T-helper 1 cell (primary cell): Measurements from ENCODE around the gene PRSS57.
"Not testable (repeated sequence)": the region's sequence is repeated elsewhere in the genome, so short reads cannot be mapped to it uniquely, and the experiment has no call there.

Experiments used
- DNase-seq, 5 donors: peaks; one replicate each; pipeline ENCODE4 v3.0.0-alpha.2; 2012 to 2020

PRSS57 gene

DNA sequence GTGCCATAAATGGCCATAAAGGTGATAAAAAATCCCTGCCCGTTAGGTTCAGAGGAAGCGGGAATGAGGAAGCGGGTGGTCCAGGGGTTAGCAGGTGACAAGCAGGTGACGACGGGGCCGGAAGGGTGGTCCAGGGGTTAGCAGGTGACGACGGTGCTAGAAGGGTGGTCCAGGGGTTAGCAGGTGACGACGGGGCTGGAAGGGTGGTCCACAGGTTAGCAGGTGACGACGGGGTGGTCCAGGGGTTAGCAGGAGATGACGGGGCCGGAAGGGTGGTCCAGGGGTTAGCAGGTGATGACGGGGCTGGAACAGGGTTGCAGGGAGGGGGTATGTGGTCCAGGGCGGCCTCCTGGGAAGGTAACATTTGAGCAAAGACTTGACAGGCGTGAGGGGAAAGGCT, 6.3 kb downstream of the PRSS57 start:
- DNase-seq = no peak

DNA sequence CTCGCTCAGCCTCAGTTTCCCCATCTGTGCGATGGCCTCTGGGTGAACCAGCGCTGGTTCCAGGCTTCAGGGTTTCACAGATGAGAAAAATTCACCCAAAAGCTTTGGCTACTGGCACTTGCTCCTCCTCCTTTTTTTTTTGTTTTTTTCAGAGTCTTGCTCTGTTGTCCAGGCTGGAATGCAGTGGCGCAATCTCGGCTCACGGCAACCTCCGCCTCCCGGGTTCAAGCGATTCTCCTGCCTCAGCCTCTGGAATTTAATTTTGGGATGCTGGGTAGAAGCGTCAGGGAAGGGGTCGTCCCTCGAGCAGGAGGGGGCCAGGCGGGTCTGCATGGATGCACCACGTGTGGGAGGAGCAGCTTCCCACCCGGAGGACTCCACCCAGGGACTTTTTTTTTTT, 7.0 kb downstream of the PRSS57 start:
- DNase-seq = no peak

DNA sequence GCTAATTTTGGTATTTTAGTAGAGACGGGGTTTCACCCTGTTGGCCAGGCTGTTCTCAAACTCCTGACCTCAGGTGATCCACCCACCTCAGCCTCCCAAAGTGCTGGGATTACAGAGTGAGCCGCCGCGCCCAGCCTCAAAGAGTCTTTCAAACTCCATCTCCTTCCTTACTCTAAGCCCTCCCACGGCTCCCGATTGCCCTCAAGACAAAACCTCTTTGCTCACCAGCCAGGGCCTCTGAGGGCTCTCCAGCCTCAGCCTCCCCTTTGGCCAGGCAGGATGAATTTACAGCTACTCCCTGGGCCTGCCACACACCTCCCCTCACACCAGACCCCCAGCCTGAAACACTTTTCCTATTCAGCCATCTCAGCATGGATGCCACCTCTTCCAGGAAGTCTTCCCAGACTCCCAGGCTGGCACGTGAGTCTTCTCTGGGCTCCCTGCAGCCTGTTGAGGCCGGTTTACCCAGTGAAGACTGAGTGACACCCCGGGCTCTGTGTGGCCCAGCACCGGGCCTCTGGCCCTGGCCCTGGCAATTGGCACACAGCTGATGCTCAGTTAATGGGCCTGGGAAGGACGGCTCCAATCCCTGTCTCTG, 7.6 kb downstream of the PRSS57 start:
- no peak for DNase-seq

DNA sequence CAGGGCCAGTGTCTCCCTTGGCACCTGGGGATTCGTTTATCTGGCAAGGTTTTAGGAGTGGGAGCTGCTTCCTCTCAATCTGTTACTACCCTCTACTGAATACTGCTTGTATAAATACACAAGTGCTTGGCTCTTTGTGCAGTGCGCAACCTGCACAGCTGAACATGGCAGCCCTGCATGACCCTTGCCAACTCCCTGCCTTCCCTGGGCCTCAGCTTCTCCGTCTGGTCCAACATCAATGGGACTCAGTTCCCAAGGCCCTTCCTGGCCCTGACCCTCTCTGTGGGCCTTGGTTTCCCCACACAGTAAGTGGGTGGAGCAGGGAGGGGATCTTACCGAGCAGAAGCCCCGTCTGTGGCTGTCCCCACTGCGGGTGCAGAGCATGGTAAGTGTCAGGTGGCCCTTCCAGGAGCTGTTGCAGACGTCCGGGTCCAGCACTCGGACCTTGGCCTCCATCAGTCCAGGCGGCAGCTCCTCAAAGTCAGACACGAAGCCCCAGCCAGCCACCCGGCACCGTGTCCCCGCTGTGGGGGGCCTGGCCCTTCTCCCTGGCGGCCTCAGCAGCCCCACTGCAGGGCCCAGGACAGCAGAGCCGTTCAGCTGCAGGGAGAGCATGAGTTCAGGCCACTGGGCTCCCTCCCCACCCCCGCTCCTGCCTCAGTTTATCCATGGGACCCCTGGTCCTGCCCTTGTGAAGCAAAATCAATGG, 8.5 kb downstream of the PRSS57 start:
- no peak for DNase-seq

DNA sequence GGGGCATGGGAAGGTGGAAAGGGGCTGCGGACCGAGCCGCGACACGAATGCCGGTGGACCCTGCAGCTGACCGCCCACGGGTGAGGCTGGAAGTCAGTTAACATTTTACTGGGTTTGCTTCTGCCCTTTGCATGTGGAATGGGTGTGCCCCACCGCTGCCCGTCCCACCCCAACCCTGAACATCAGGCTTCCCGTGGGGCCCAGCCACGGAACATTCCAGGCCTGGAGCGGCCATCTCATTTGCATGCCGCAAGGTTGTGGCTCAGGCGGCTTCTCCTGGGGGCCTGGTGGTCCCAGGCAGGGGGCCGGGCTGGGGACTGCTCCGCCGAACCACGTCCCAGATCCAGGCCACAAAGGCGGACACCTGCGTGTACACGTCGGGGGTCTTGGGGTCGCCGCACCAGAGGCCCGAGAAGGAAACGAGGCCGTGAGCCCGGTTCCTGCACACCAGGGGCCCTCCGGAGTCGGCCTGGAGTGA, 9.8 kb downstream of the PRSS57 start:
- DNase-seq = no peak

DNA sequence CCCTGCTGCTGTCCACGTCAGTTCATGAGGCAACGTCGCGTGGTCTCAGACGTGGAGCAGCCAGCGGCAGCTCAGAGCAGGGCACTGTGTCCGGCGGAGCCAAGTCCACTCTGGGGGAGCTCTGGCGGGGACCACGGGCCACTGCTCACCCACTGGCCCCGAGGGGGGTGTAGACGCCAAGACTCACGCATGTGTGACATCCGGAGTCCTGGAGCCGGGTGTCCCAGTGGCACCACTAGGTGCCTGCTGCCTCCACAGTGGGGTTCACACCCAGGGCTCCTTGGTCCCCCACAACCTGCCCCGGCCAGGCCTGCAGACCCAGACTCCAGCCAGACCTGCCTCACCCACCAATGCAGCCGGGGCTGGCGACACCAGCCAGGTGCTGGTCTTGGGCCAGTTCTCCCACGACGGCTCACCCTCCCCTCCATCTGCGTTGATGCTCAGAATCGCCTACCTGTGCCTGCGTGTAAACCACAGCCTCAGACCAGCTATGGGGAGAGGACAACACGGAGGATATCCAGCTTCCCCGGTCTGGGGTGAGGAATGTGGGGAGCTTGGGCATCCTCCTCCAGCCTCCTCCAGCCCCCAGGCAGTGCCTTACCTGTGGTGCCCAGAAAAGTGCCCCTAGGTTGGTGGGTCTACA, 12.5 kb downstream of the PRSS57 start:
- no peak for DNase-seq

DNA sequence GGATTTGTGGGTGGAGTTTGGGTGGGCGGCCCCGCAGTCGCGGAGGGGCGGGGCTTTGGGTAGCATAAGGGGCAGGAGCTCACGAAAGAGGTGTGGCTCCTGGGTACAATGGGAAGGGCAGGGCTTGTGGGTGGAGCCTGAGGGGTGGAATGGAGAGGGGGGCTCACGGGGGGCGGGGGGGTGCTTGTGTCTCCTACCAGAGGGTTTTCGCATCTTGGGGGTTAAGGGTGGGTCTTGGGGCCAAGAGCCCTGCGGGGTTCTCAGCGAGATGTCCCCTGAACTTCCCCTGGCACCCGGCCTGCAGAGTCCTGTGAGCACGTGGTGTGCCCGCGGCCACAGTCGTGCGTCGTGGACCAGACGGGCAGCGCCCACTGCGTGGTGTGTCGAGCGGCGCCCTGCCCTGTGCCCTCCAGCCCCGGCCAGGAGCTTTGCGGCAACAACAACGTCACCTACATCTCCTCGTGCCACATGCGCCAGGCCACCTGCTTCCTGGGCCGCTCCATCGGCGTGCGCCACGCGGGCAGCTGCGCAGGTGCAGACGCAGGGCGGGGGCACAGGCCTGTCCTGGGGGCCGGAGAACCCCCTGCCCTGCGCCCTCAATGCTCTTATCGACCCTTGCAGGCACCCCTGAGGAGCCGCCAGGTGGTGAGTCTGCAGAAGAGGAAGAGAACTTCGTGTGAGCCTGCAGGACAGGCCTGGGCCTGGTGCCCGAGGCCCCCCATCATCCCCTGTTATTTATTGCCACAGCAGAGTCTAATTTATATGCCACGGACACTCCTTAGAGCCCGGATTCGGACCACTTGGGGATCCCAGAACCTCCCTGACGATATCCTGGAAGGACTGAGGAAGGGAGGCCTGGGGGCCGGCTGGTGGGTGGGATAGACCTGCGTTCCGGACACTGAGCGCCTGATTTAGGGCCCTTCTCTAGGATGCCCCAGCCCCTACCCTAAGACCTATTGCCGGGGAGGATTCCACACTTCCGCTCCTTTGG, 13.9 kb downstream of the PRSS57 start:
- peak in 4 of 5 donors; percentile 79 to 92 (median 89) for DNase-seq

DNA sequence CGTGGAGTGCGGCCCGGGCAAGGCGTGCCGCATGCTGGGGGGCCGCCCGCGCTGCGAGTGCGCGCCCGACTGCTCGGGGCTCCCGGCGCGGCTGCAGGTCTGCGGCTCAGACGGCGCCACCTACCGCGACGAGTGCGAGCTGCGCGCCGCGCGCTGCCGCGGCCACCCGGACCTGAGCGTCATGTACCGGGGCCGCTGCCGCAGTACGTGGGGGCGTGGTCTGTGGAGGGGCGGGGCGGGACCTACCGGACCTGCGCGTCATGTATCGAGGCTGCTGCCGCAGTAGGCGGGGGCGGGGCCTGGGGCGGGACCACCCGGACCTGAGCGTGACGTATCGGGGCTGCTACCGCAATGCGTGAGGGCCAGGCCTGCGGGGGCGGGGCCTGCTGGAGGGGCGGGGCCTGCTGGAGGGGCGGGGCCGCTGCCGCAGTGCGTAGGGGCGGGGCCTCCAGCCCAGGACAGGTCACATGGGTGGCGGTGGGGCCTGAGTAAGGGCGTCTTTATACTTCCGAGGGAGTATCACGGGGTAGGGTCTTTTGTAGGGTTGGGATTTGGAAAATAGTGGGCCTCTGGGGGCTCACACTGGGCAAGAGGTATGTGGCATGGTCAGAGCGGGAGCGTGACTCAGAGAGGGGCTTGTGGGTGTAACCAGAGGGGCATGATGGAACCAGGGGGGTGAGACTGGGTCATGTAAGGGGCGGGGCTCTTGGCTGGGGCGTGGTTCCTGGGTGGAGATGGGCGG, 14.8 kb downstream of the PRSS57 start:
- DNase-seq = peak; percentile 99 to 100 (median 100)

DNA sequence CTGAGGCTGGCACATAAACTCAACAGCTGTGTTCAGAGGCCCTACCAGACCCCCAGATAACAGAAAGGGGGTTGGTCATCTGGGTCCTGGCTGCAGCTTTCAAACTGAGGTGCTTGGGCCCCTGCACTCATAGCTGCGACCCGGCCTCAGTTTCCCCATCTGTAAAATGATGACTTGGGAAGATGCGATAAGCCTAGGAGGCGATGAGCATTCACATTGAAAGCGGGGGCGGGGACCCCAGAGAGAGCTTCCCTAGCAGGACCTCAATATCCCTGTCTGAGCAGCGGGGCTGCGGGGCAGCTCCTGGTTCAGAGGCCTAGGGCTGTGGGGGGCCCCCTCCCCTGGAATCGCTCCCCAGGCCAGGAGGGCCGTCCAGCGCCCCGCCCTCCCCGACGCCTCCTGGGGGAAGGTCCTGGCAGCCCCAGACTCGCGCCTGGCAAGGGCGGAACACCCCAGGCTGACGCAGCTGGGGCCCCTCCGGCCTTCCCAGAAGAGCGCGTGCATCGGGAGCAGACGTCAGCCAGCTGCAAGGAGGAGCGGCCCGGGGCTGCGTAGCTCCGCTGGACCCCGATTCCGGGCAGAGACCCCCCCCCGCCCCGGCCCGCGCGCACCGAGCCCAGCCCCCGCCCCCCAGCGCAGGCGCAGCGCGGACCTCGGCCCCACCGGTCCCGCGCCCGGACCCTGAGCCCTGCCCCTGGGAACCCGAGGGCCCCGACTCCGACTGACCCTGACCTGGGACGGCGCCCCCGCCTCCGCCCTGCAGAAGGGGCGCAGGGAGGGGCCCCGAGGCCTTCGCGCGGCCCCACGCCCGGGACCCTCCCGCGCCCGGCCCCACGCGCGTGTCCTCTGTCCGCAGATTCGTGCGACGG, 15.6 kb downstream of the PRSS57 start:
- peak in 3 of 5 donors; percentile 17 to 34 (median 28) for DNase-seq

DNA sequence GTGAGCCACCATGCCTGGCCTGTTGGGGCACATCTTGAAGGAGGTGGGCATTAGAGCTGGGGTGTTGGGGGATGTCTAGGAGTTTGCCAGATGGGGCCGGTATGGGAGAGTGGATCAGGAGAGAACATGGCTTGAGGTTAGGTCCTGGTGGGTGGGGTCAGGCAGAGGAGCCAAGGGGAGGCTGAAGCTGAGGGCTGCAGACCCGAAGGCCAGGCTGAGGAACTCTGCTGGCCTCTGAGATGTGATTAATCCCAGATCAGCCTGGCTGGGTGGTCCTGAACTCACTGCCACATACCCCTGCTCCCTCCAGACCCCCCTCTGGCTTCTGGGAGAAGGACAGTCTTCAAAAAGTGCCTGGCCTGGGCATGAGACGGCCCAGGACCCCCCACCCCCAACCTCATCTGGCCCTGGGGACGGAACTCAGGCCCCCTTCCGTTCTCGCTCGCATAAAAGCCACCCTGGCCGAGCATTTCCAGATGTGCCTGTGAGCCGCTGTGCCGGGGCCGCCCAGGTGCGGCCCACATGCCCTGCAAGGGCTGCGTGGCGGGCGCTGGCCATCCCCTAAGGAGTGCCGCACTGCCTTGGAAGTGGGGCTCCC, 16.4 kb downstream of the PRSS57 start:
- no peak for DNase-seq

DNA sequence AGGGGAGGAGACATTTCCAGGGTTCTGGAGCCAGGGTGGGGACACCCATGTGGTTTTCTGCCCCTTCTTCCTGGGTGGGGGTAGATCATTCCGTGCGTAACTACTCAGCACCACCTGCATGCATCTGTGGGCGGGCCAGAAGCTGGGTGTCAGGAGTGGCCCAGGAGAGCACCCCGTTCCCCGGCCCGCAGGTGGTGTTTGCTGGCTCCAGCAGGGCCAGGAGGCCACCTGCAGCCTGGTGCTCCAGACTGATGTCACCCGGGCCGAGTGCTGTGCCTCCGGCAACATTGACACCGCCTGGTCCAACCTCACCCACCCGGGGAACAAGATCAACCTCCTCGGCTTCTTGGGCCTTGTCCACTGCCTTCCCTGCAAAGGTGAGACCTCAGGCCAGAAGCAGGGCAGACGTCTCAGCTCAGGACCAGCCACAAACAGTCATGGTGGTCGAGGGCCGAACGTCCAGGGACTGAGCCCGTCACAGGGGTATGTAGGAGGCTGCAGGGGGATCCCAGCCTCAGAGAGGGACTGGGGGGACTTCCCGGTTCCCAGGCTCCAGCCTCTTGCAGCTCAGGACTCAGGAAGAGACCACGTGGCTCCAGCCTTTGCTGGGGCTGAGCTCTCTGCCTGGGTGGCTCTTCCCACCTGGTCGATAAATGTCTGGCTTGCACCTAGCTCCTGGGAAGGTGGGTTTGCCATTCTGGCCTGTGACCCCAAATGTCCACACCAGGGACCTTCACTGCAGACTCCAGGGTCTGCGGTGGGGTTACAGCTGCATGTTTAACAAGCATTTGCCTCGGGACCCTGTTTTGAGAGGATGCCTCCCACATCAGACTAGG, 17.4 kb downstream of the PRSS57 start:
- no peak for DNase-seq

DNA sequence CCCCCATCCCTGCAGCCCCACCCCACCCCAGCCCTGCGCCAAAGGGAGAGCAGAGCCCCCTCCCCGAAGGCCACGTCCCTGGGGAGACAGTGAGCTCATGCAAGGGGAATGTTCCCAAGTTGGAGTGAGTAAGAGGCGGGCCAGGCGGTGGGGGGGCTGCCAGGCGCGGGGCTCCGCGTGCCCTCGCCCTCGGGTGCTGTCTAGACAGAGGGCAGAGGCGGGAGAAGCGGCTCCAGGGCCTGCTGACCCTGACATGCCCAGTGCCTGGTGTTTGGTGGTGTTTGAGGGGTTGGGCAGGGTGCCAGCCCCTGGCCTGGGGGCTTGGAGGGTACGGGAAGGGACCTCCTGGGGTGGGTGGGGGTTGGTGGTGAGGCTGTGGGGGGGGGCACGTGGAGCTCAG, 18.1 kb downstream of the PRSS57 start:
- DNase-seq = no peak

DNA sequence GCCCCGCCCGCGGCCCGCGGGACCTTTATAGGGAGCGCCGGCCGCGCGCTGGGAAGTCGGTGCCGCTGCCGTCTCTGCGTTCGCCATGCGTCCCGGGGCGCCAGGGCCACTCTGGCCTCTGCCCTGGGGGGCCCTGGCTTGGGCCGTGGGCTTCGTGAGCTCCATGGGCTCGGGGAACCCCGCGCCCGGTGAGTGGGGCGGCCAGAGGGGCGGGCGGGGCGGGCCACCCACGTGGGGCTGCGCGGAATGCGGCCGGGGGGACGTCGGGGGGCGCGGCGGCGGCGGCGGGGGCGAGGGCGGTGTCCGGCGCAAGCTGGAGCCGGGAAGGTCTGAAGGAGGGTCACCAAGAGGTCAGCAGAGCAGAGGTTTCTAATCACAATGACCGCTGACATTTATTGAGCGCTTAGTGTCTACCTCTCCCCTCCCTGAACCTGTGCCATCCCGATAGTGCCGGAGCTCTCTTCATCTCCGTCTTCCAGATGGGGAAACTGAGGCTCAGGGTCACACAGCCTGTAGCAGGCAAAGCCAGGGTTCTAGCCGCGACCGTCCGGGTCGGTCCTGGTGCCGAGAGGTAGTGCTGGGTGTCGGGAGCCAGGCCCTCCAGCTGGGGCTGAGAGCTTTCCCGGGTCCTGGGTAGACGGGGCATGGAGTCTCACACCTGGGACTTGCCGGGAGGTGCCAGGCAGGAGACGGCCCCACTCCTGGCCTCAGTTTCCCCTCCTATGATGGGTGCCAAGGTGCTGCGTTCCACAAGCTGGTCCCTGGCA, 18.7 kb downstream of the PRSS57 start, which contains the start of gene FSTL3:
TSS of gene FSTL3 (plus strand) at position 54 of the 767 bp plus-strand sequence. CDS start at position 86, 32 bp downstream.
- DNase-seq = no peak

DNA sequence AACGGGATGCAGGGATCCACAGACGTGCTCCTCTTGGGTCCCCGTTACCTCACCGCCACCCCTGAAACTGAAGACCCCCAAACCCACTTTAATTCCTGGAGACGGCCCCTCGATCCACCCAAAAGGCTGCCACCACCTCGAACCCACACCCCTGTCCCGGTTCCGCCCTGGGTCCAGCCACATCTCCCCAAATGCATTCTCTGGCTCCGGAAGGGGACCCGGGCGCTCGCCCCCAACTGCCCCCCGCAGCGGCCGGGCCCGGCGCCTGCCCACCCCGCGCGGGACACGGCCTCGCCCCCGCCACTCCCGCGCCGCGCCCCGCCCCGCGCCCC, 19.3 kb downstream of the PRSS57 start:
- no peak for DNase-seq

DNA sequence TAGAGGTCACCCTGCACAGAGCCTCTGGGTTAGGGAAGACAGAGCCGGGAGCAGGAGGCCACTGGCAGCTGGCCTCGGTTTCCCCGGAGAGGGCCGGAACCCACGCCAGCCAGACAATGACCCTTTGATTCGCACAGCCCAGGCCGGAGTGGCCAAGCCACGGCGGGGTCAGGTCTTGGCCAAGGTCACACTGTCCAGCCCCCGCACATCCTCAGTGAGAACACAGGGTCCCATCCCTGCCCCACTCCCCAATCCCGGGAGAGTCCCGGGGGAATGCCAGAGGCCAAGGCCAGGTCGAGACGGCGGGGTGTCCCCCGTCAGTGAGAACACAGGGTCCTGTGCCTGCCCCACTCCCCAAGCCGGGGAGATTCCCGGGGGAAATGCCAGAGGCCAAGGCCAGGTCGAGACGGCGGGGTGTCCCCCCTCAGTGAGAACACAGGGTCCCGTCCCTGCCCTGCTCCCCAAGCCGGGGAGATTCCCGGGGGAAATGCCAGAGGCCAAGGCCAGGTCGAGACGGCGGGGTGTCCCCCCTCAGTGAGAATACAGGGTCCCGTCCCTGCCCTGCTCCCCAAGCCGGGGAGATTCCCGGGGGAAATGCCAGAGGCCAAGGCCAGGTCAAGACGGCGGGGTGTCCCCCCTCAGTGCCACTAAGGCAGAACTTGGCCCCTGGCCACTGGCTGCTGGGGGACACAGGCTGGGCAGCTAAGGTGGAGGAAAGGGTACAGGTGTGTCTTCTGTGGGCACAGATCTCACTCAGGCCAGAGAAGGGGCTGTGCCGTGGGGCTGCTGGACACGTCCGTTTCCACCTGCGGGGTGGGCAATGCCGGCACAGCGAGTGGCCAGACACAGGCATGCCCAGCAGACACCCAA, 20.7 kb downstream of the PRSS57 start:
- DNase-seq = no peak

DNA sequence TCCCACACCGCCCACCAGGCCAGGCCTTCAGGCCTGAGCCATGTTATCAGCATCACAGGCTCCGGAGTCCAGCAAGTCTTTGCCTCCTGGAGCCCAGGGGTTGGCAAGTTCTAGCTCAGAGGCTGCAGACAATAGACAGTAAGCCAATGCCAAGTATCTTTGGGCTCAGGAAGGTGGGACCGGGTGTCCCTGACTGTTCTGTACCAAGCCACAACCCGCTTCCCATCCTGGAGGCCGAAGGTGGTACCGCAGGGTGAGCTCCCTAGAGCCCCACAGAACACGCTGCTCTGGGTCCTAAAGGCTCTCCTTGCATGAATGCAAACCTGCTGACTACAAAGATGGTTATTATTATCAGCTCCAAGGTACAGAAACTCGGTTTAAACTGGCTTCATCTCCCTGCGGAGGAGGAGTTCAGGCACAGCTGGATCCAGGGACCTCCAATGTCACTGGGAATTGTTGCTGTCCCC, 24.6 kb downstream of the PRSS57 start:
- DNase-seq = no peak

DNA sequence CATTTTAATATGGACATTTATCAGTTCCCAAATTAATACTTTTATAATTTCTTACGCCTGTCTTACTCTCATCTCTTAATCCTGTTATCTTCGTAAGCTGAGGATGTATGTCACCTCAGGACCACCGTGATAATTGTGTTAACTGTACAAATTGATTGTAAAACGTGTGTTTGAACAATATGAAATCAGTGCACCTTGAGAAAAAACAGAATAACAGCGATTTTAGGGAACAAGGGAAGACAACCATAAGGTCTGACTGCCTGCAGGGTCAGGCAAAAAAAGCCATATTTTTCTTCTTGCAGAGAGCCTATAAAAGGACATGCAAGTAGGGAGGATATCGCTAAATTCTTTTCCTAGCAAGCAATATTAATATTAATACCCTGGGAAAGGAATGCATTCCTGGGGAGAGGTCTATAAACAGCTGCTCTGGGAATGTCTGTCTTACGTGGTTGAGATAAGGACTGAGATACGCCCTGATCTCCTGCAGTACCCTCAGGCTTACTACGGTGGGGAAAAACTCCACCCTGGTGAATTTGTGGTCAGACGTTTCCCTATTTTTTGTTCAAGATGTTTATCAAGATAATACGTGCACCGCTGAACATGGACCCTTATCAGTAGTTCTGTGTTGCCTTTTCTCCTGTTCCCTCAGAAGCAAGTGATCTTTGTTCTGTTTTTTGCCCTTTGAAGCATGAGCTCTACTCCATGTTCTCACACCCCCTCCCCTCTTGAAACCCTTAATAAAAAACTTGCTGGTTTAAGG, 26.4 kb downstream of the PRSS57 start:
- not testable (repeated sequence) for DNase-seq
